CD4-positive, alpha-beta T cell treated with Interleukin-2 at 100 ng/mL for 4 hours (primary cell): Measurements from ENCODE around the gene NKAIN2.

Experiments
- DNase-seq: peaks from one replicate; pipeline ENCODE4 v3.0.0-alpha.2; 2020; ENCODE audit warnings: low spot score

The NKAIN2 gene

DNA sequence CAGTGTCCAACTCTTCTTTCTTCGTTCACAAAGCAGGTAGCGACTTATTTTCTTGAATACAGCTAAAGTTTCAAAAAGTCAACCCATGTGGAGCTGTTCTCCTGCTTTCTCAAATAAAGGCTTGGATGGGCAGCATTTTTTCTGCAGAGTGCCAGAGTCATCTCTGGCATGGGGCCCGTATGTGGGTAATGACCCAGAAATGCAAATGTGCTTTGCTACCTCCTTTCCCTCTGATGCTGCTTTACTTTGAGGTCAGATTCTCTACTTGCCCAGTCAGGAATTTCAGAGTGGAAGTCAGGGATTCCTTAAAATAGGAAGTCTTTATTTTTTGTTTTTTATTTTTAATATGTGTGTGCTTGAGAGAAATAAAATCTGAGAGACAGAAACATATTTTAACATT is 4.9 kb downstream of the NKAIN2 start:
- DNase-seq = no peak

DNA sequence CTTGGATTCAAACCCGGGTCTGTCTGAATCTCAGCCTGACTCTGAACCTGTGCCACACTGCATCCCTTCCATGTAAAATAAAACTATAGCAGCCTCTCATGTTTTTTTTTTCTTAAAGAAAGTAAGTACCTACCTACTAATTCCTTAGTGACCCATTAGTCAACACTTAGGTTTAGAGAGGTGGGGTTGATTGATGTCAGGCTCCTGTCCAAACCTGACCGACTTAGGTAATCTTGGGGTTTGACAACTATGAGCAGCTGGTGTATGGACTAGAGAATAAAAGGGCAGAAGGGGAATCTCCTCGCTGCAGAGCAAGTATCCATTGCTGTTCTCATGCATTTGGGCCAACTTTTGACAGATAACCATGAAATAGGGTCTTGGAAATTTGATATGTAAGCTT is 6.5 kb downstream of the NKAIN2 start:
- DNase-seq = no peak

DNA sequence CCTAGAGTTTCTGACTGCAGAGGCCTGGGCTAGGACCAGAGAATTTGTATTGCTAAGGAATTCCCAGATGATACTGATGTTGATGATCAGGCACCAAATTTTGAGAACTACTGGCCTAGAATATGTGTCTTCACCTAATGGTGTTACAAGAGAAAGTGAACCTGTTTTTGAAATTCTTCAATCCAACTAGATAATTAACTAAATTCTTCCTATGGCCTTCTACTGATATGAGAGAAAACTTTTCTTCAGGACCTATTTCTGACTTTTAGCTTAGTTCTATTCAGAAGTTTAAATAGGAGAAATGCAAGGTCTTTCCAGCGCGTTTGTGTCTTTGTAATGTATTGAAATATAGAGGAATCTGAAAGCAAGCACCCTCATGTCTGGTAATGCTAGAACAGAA is 7.3 kb downstream of the NKAIN2 start:
- no peak for DNase-seq

DNA sequence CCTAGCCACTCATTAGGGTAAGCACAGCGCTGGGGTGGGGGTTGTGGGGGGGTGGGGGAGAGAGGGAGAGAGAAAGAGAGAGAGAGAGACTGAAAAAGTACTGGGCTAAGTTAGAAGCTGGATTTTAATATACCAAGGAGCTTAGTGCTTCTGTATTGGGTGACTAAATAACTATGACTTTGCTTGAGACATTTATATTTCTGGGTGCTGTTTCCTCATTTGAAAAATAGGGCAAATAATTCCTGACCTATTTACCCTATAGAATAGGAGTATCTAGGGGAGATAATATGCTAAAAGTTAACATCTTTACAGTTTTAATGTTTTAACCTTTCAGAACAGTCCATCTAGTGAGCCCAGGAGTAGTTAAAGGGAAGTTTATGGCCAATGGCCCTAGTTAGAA is 7.7 kb downstream of the NKAIN2 start:
- DNase-seq = no peak

DNA sequence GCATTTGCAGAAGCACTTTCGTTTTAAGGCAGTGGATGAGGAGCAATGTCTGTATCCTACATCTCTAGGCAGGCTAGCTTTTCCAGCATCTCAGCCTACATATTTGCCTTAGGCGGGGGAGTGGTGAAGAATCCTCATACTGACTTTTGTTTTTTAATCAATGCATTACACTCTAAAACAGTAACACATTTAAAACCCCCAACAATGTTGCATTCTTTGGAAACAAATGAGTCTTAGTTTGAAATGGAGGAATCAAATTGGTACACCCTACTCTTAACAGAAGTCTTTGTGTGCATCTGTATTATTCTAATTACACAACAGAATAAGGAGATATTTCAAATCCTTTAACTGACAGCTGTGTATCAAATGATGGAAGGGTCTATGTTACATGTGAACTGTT is 9.0 kb downstream of the NKAIN2 start:
- DNase-seq = no peak

DNA sequence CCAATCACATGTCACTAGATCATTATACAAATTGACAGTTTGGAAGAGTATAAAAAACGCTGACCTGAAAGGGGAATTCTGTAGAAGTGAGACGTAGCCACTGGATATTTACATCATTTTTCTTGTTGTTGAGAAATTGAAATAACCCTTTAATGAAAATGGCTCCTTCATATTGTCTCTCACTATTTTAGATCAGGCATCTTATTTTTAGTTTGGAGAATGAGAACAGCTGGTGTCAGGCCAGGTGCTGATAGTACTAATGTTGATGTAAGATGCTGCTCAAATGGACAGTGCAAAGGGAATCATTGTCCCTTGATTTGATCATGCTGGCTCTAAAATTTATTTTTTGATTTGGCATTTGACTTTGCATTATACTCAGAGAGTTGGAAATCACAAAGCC is 17.4 kb downstream of the NKAIN2 start:
- DNase-seq = no peak

DNA sequence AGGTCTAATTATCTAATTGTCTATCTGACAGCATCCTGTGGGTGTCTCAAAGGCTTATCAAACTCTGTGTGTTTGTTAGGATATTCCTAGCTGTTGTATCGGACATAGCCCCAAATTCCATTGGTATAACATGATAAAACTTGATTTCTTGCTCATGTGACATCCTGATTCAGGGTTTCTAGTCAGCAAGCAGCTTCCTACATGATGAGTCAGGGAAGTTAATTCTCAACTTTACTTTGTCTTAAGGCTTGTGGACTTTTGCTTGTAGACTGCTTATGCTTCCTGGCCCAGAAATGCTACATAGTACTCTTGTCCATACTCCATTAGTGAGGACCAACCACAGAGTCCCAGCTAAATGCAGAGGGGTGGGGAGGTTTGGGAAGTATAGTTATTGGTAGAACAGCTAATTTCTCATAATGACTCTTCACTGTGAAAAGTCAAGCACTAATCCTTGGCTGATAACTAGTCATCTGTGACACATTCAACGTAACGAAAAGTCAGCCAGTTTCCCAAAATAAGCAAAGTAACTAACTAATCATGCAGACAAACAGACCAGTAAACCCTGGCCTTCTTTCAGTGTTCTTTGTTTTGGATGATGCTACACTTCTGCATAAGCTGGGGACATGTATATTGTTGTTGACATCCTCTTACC is 25.8 kb downstream of the NKAIN2 start:
- DNase-seq = no peak

DNA sequence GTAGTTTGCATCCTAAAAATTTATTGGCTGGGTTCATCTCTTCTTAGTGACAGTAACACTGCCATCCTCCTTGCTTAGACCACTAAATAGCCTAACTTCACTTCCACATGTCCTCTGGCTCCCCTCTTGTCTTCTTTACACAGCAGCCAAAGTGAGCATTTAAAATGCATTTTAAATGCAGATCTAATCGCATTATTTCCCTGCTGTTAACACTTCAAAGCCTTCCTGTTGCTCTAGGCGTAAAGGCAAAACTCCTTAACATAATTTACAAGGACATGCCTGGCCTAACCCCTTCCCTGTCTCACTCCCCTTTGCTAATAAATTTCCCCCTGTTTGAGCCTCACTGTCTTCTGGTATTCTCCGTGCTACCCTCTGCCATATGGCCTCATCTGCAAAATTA is 26.5 kb downstream of the NKAIN2 start:
- no peak for DNase-seq

DNA sequence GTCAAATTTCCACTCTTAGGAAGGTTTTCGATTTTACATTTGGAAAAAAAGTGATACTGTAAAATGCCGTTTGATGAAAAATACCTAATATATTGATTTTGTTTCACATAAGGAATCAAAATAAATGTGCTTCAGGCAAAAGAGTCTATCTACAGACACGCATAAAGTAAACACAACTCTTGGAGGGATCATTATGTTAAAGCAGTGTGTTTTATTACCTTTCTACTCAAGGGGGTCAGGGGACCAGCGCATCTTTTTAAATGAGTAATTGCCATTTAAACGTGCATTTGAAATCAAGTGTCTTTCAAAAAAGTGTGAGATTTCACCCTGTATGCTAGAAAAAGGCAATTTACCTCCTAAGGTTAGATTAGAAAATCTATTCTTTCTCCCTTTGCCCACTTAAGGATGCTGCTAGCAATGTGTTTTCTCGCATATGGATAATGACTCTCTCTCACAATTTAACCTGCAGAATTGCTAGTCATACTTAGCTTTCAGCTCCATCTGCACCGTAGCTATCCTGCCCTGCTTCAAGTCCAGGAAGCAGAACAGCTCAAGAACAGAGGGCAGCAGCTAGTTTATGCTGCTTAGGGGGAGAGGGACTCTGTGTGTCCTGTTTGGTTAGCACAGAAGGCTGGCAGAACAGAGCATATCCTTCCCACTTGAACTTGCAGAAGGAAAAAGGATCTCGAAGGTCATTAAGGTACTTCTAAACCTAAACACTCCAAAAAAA is 35.0 kb downstream of the NKAIN2 start:
- DNase-seq = no peak

DNA sequence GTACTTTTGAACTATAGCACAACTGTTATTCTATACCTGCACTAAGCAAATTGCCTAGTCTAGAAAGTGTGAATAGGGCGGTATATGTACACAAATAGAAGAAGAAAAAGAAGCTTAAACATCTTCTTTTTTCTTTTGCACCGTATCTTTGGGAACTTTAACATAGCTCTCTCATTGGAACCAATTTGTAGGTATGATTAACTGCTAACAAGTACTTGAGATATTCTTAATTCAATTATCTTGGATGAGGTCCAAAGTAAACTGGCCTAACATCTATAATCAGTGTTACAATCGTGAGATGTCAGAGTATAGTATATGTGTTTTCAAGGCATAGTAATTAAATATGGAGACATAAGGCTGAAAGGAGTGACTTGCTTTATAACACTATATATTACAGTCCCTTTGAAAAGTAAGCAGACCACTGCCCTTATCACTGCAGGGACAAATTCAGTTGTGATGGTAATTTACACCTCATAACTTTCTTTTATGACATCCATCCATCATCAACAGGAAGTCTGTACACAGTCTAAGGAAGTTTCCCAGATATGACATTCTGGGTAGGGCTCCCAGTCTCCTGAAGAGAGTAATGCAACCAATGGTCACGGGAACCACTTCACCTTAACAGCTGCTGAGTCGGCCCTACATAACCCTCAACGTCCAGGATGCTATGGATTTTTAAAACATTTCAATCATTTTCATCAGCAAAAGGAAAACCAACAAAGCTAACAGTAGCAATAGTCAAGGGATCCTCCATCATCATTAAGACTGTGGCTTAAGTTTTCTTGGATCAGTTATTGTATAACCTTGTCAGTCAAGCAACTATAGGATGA is 37.6 kb downstream of the NKAIN2 start:
- no peak for DNase-seq

DNA sequence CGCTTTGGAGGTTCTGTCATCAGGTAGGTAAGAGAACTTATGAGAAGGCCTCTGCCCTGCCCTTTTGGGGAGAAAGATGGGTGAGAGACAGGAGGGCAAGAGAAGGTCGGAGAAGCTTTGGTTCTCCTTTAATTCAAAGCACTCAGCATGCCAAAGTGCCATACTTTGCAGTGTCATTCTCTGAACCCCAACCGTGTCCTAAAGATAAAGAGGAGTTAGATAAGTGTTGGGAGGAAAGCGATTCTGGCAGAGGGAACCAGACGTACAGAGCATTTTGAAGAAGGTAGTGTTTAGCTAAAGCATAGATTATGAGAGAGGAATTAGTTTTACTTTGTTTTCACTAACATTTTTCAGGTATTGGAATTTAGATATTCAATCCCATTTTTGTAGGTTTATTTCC is 40.3 kb downstream of the NKAIN2 start:
- DNase-seq = no peak

DNA sequence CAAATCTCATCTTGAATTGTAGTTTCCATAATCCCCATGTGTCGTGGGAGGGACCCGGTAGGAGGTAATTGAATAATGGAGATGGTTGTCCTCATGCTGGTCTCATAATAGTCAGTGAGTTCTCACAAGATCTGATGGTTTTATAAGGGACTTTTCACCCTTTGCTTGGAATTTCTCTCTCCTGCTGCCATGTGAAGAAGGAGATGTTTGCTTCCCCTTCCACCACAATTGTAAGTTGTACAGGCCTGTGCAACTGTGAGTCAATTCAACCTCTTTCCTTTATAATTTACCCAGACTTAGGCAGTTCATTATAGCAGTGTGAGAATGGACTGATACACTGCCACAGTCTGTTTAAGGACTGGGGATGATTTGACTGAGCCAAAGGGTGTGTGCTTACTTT is 44.7 kb downstream of the NKAIN2 start:
- DNase-seq = no peak

DNA sequence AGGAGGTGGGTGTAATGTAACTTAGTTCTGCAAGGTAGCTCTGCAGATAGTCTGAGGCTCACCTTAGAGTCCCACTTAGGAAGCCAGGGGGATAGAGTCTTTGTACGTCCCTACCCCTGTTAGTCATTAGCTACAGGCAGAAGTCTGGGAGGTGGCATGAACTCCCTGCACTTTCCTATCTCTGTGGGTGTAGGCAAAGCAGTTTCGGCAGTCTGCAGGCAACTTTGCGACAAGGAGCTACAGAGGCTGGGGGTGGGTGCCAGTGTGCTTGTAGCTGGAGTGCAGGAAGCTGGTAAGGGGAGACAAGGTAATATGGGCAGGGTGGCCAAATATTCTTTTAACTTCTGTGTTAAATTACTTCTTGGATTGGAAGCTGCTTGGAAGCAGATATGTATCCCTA is 45.7 kb downstream of the NKAIN2 start:
- DNase-seq = no peak

DNA sequence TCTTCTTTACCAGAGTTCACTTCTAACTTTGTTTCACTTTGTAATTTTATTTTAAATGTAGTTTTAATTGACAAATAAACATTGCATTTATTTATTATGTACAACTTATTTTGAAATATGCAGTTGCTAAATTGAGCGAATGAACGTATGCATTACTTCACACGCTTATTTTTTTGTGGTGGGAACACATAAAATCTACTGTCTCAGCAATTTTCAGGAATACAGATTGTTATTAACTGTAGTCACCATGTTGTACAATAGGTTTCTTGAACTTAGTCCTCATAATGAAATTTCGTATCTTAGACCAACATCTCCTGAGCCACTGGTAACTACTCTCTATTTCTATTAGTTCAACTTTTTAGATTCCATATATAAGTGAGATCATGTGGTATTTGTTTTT is 46.9 kb downstream of the NKAIN2 start:
- no peak for DNase-seq

DNA sequence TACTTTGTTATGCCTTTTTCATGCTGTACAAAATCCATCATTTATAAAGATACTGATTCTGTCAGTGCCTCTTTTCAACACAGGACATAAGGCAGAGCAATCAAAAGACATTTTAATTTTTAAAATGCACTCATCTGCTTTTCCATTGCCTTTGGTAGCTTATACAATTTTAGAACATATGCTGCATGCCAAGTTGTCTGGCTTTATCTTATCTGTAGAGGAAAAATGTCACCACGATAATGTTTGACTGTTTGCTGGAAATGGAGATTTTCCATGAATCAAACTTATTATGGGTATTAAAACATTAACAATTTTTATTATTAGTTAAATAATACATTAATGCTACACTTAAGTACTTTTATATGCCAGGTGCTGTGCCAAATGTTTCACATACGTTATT is 50.5 kb downstream of the NKAIN2 start:
- DNase-seq = no peak

DNA sequence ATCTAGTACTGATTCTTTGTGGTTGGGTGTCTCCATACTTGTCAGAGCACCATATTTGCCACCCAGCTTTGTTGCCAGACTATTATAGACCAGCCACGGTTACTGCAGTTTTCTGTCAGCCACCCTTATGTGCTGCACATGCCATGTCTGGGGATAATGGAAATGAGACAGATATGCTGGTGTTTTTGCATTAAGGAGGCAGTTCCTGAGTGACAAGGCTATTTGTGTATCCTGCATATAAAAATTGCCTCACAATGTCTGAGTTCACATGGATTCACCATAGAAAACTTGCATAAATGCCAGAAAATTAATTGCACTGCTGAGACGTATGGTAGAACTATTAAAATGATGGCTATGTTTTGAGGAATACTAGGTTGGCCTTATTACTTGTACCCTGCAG is 51.8 kb downstream of the NKAIN2 start:
- no peak for DNase-seq

DNA sequence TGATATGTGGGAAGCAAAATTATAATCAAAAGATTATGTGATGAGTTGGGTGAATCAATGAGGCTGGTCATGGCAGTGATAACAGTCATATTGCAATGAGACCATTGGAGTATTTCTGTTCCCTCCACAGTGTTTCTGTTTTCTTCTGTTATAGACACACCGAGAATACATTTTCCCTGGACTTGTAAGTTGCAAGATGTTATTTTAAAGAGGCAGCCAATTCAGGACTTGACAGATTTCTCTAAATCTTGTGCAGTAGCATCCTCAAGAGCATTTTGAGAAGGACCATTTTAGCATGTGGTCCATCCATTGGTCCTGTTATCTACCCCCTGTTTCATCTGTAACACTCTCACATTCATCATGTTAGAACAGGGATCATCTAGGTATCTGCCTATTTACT is 55.6 kb downstream of the NKAIN2 start:
- DNase-seq = no peak

DNA sequence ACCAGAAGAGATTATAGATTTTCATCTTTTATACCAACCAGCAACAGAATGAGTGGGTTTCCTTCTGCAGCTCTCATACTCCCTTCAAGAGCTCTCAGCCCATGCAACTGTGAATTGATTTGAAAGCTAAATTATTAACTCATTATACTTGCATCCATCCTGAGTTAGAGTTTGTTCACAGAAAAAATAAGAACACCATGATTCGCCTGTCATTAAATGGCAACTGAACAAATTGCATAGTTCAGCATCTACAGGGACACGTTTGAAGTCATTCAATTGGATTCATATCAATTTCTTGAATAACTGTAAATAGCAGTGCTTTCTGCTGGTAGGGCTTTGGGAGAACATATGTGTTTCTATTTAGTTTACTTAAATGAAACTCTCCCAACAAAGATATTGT is 65.7 kb downstream of the NKAIN2 start:
- DNase-seq = no peak

DNA sequence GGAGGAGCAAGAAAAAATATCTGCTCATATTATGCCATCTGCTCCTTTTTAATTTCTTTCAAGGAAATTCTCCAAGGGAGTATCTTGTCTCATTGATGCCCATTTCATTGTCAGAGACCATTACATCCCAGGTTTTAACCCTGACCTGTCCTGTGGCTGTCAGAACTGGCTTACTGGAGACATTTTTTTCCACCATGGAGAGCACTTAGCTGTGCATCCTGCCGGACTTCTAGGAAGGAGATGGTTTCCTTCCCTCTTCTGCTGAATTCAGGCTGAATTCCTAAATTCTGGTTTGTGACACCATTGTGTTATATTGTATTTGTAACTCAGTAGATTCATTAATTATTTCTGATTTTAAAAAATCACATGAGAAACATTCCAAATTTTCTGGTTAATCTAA is 70.3 kb downstream of the NKAIN2 start:
- no peak for DNase-seq

DNA sequence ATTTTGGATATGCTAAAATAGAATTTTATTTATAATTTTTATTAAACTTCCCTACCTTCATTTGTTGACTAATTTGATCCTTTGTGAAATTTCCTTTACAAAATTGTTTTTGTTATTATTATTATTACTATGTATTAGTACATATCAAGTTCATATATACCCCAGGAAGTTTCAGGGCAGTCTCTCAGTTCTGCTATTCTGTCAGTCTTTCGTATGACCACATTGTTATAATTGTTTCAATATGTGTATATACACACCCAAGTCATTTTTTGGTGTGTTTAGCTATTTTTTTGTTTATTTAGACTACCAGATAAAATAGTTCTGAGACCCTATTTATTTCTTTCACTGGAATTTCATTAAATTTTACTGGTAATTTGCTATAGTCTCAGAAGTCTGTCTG is 72.1 kb downstream of the NKAIN2 start:
- DNase-seq = no peak

DNA sequence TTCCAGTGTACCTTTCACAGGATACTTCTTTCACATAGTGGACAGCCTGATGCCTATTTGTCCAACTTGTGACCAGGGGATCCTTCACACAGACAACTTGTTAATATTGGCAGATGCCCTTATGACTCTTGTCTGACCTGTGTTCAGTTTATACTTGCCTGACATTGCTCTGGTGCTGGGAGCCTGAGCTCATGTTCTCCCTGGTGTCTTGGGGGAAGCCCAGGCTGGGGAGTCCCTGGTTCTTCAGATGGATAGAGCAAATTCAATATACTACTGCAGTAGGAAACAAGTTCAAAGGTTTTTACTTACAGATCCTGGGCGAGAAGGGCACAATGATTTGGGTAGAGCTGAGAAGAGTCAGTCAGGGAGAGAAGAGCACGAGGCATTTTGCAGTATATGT is 76.1 kb downstream of the NKAIN2 start:
- no peak for DNase-seq

DNA sequence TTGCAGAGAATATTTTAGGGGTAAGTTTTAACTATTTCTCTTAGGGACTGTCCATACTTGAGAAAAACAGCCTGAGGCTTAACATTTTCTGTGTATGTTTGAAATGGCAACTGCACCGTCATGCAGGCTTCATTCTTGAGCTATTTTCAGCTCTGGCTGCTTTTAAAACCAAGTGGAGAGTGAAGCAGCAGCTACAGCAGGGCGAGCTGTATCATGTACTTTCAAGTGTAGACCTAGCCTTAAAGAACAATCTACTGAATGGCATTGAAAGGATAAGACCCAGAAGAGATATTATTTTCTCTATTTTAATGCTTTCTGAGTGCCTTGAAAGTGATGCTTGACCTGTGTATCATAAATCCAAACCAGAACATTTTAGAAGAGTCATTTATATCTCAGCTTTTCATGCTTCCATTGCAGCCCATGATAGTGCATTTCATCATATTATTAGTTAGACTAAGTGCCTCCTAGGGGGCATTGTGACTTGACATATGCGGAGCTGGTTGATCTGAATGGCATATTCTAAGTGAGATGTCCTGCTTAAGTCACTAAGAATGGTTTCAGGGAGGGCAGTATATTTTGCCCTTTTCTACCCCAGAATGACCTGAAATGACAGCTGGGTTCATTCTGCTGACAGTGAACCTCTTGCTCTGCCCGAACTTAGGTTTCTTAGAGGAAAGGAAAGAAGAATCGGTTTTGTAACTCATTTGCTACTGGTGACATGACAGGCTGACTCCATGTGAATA is 85.3 kb downstream of the NKAIN2 start:
- no peak for DNase-seq

DNA sequence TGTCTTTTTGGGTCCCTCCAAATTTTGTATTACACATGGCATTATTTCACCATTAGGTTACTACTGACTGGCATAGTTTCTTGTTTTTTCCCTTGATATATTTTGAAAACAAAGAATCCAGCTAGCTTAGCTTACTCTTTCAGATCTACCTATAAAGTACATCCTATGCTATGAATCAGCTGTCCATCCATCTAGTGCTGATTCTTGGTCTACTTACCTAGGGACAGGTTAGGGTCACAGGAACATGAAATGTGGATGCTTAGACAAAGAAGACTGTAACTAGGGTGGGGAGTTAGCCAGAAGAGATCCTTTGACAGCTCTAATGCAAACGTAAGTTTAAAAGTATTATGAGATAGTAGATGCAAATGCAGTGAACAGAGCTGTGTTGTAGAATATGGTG is 91.7 kb downstream of the NKAIN2 start:
- DNase-seq = no peak
